DOHH2 (cell line): Measurements from ENCODE around the gene FHOD1.

Experiments used
- CTCF ChIP-seq: fragments of 200-600 bp; sonication (generic); IDR thresholded peaks from one replicate; pipeline ENCODE4 v1.5.1; 2014; ENCODE audit warnings: antibody characterized with exemption, mild to moderate bottlenecking, low read depth, low read length; ENCODE audit not compliant: poor library complexity, severe bottlenecking
- EZH2phosphoT487 ChIP-seq: fragments of 200-600 bp; sonication (generic); IDR thresholded peaks from 2 replicates; pipeline ENCODE4 v1.6.1; 2017; ENCODE audit warnings: borderline replicate concordance, mild to moderate bottlenecking, antibody characterized with exemption, low read length, moderate library complexity, mixed read lengths

GRCh38 chr16:67223992-67224391 lies 23.3 kb downstream of the FHOD1 start:
- TF ChIP-seq CTCF: no peak
- no peak for TF ChIP-seq EZH2phosphoT487
